Transverse colon (tissue), 4 donors: Measurements from ENCODE around the gene ZNF184. TPM values are rescaled to one million over a fixed set of nuclear protein-coding genes. Genes with fewer than 3 reads are reported as not detected.

ENCODE experiments used
- DNase-seq: peaks from one replicate; pipeline ENCODE4 v3.0.0-alpha.2; 2019
- H3K27ac ChIP-seq, 4 donors: fragments of 200-600 bp; sonication (generic); 2 replicates each; pipeline ENCODE4 v1.5.1; 2016 to 2018; ENCODE audit warnings: inconsistent platforms in 4 of 4
- H3K27me3 ChIP-seq: fragments of 200-600 bp; sonication (generic); 2 replicates; pipeline ENCODE4 v1.5.1; 2017; ENCODE audit warnings: inconsistent platforms
- H3K36me3 ChIP-seq, 4 donors: fragments of 200-600 bp; sonication (generic); 2 replicates each; pipeline ENCODE4 v1.5.1; 2017 to 2019; ENCODE audit warnings: inconsistent platforms in 4 of 4
- H3K4me1 ChIP-seq, 4 donors: fragments of 200-600 bp; sonication (generic); 2 replicates each; pipeline ENCODE4 v1.5.1; 2017 to 2020; ENCODE audit warnings: inconsistent platforms in 4 of 4
- H3K4me3 ChIP-seq, 4 donors: fragments of 200-600 bp; sonication (generic); 1 replicate in 1 of 4; 2 replicates in 3 of 4; pipeline versions ENCODE4 v1.5.1 to v1.6.1; 2017 to 2019; ENCODE audit warnings: inconsistent platforms in 4 of 4
- H3K9me3 ChIP-seq, 2 donors: fragments of 200-600 bp; sonication (generic); 2 replicates each; pipeline ENCODE4 v1.5.1; 2017 to 2019; ENCODE audit warnings: inconsistent platforms in 2 of 2
- CTCF ChIP-seq, 5 experiments: fragments of 200-600 bp in 3 of 5; fragments of 450-650 bp in 2 of 5; sonication (generic) in 3 of 5; IDR thresholded peaks; 1 replicate in 2 of 5; 2 replicates in 3 of 5; pipeline ENCODE4 v1.5.1; 2016 to 2017; ENCODE audit warnings: antibody characterized with exemption in 5 of 5, inconsistent platforms in 3 of 5, mild to moderate bottlenecking in 2 of 5, moderate library complexity in 1 of 5
- EP300 ChIP-seq: sonication (generic); formaldehyde crosslinking; IDR thresholded peaks from one replicate; pipeline ENCODE4 v1.6.1; 2017; ENCODE audit warnings: antibody characterized with exemption, low read depth
- POLR2A ChIP-seq: fragments of 450-650 bp; IDR thresholded peaks from one replicate; pipeline ENCODE4 v1.6.1; 2016; ENCODE audit warnings: antibody characterized with exemption, mild to moderate bottlenecking, moderate library complexity
- POLR2AphosphoS5 ChIP-seq, 3 donors: sonication (generic); formaldehyde crosslinking; IDR thresholded peaks; one replicate each; pipeline ENCODE4 v1.6.1; 2016; ENCODE audit warnings: antibody characterized with exemption in 3 of 3
- WGBS, 2 donors: methylation state at CpG; one replicate each; pipeline ENCODE4 v1.1.5; 2018; ENCODE audit warnings: low coverage in 1 of 2; 5-methylcytosine and 5-hydroxymethylcytosine counted together
- in situ Hi-C, 4 donors: fragments of 200-750 bp; cut with MboI; loops; one replicate each; pipeline versions ENCODE4 v1.15.0 to v1.15.1; 2017; ENCODE audit warnings: low sequenced_read_pairs in 3 of 4, low pct_ligation_motif_present in 1 of 4, low pct_unique_long_range_greater_than_20kb in 1 of 4
- intact Hi-C: fragments of 100-400 bp; cut with DNase I; formaldehyde crosslinking; loops from one replicate; pipeline ENCODE4 v1.15.1; 2023; ENCODE audit warnings: low total_unique reads
- total RNA-seq, 4 donors: library from RNA; depleted of rRNA; stranded (reverse); fragments of >200 nt; gene quantifications; one replicate each; pipeline ENCODE4 v1.1.0, GENCODE V29; 2016

The ZNF184 gene
- total RNA-seq, 4 donors from 2014 or later: 2.8 to 9.7 (median 6.9) TPM

GRCh38 chr6:27448456-27448855 lies 24.4 kb downstream of the ZNF184 start:
- WGBS, 2 donors: 100% methylated on average over 1 of the region's 1 CpG
- Histone ChIP-seq H3K4me3 (no peak overlapping the region), H3K4me1 (no peaks in the 10 kb centered on the region), H3K36me3 (peaks cover 5 to 47% (median 22%) of the 10 kb centered on the region in 4 donors), H3K27ac (no peak overlapping the region), H3K9me3 (peaks cover 65 to 66% of the 10 kb centered on the region in 2 donors), H3K27me3 (no peaks in the 10 kb centered on the region)
- in situ Hi-C loops (no loop called here), intact Hi-C loops (no loop called here)
- no peak for DNase-seq
- TF ChIP-seq CTCF (IDR thresholded peaks at IDR 0.05) (no peak), EP300 (no peak), POLR2AphosphoS5 (IDR thresholded peaks at IDR 0.05) (no peak), POLR2A (no peak)

GRCh38 chr6:27442932-27443331 lies 30.0 kb downstream of the ZNF184 start:
- TF ChIP-seq POLR2A: no peak
- no peak for TF ChIP-seq EP300
- TF ChIP-seq POLR2AphosphoS5 (IDR thresholded peaks at IDR 0.05): no peak
- no peak for TF ChIP-seq CTCF (IDR thresholded peaks at IDR 0.05)
- Histone ChIP-seq H3K4me3 (no peak overlapping the region), H3K27me3 (no peaks in the 10 kb centered on the region), H3K9me3 (peaks cover 16 to 18% of the 10 kb centered on the region in 2 donors), H3K36me3 (no peaks in the 10 kb centered on the region), H3K4me1 (no peaks in the 10 kb centered on the region), H3K27ac (no peak overlapping the region)
- in situ Hi-C loops (no loop called here), intact Hi-C loops (no loop called here)
- DNase-seq: no peak
- 88 to 100% methylated on average over 1 of the region's 1 CpG for WGBS, 2 donors

GRCh38 chr6:27441001-27441400 lies 31.9 kb downstream of the ZNF184 start:
- Histone ChIP-seq H3K4me1 (no peaks in the 10 kb centered on the region), H3K27me3 (no peaks in the 10 kb centered on the region), H3K4me3 (no peak overlapping the region), H3K9me3 (peaks cover 7 to 9% of the 10 kb centered on the region in 2 donors), H3K27ac (no peak overlapping the region), H3K36me3 (no peaks in the 10 kb centered on the region)
- DNase-seq: no peak
- intact Hi-C loops (no loop called here), in situ Hi-C loops (no loop called here)
- WGBS, 2 donors: 99 to 100% methylated on average over 2 to 3 of the region's 3 CpGs
- TF ChIP-seq CTCF (IDR thresholded peaks at IDR 0.05) (no peak), POLR2A (no peak), EP300 (no peak), POLR2AphosphoS5 (IDR thresholded peaks at IDR 0.05) (no peak)

GRCh38 chr6:27439371-27439770 lies 33.5 kb downstream of the ZNF184 start:
- intact Hi-C loops: no loop called here

More at GRCh38 chr6:27439371-27439770, 33.5 kb downstream of the ZNF184 start:
- H3K9me3 ChIP-seq: peaks cover 0 to 9% of the 10 kb centered on the region in 2 donors
- no peak for TF ChIP-seq EP300
- no peak for TF ChIP-seq CTCF (IDR thresholded peaks at IDR 0.05)
- no peak for TF ChIP-seq POLR2A
- no peak overlapping the region for H3K4me3 ChIP-seq
- H3K36me3 ChIP-seq: no peaks in the 10 kb centered on the region
- 94 to 100% methylated on average over 4 of the region's 4 CpGs for WGBS, 2 donors
- no peak for DNase-seq
- H3K27ac ChIP-seq: no peak overlapping the region
- in situ Hi-C loops: no loop called here
- H3K4me1 ChIP-seq: no peaks in the 10 kb centered on the region
- H3K27me3 ChIP-seq: no peaks in the 10 kb centered on the region
